D721Med (cell line): ENCODE measurements around the gene MARCHF2.

Source experiments
- DNase-seq: peaks from one replicate; pipeline ENCODE4 v3.0.0; 2011; ENCODE audit warnings: low spot score; ENCODE audit not compliant: insufficient read length
- FAIRE-seq: peaks from 2 replicates; lab custom pipeline; 2011; peaks lifted over from hg19 to GRCh38; lab: Jason Lieb, UNC
- CTCF ChIP-seq: IDR thresholded peaks from 2 replicates; pipeline ENCODE4 v1.5.1; 2012; ENCODE audit warnings: mild to moderate bottlenecking, control low read depth; ENCODE audit not compliant: insufficient read depth; ENCODE audit errors: missing control alignments

Gene MARCHF2

GRCh38 chr19:8468761-8469373, 55.8 kb downstream of the MARCHF2 start:
- DNase-seq, result no peak
- FAIRE-seq, result no peak
- TF ChIP-seq CTCF, result no peak

GRCh38 chr19:8469613-8470368, 56.7 kb downstream of the MARCHF2 start:
- no peak for TF ChIP-seq CTCF
- FAIRE-seq (no peak), DNase-seq (no peak)

GRCh38 chr19:8473648-8474476, 60.8 kb downstream of the MARCHF2 start:
- TF ChIP-seq CTCF, result no peak
- DNase-seq, result no peak
- FAIRE-seq, result no peak

GRCh38 chr19:8475005-8475404, 61.9 kb downstream of the MARCHF2 start:
- no peak for TF ChIP-seq CTCF
- FAIRE-seq (no peak), DNase-seq (no peak)

GRCh38 chr19:8476524-8476923, 63.4 kb downstream of the MARCHF2 start:
- FAIRE-seq (no peak), DNase-seq (no peak)
- no peak for TF ChIP-seq CTCF

GRCh38 chr19:8477889-8478288, 64.8 kb downstream of the MARCHF2 start:
- FAIRE-seq, result no peak
- no peak for TF ChIP-seq CTCF
- no peak for DNase-seq
